Trophoblast cell (in vitro differentiated cells and primary cell): ENCODE data around the gene RAPGEF2.
"Not testable (repeated sequence)": the region's sequence is repeated elsewhere in the genome, so short reads cannot be mapped to it uniquely, and the experiment has no call there.

Experiments used
- DNase-seq, 2 donors: peaks; one replicate each; pipeline ENCODE4 v3.0.0-alpha.2; 2016
- H2AFZ ChIP-seq: 2 replicates; pipeline ENCODE4 v1.6.1; 2013; ENCODE audit warnings: low read length, moderate library complexity, mild to moderate bottlenecking; ENCODE audit not compliant: insufficient read depth, poor library complexity
- H2AK5ac ChIP-seq: 2 replicates; pipeline ENCODE4 v1.6.1; 2013; ENCODE audit warnings: mild to moderate bottlenecking, low read length
- H2BK120ac ChIP-seq: 2 replicates; pipeline ENCODE4 v1.6.1; 2013; ENCODE audit warnings: low read length, mild to moderate bottlenecking, moderate library complexity; ENCODE audit not compliant: insufficient read depth, poor library complexity
- H2BK12ac ChIP-seq: 2 replicates; pipeline ENCODE4 v1.6.1; 2013; ENCODE audit warnings: mild to moderate bottlenecking, low read length, moderate library complexity
- H2BK5ac ChIP-seq: 2 replicates; pipeline ENCODE4 v1.6.1; 2013; ENCODE audit warnings: low read length, low read depth, moderate library complexity, mild to moderate bottlenecking; ENCODE audit not compliant: poor library complexity
- H3K14ac ChIP-seq: 2 replicates; pipeline ENCODE4 v1.6.1; 2013; ENCODE audit warnings: mild to moderate bottlenecking, low read length
- H3K18ac ChIP-seq: 2 replicates; pipeline ENCODE4 v1.6.1; 2013; ENCODE audit warnings: mild to moderate bottlenecking, low read length
- H3K23ac ChIP-seq: 2 replicates; pipeline ENCODE4 v1.6.1; 2013; ENCODE audit warnings: low read length
- H3K27ac ChIP-seq: 2 replicates; pipeline ENCODE4 v1.5.1; 2013; ENCODE audit warnings: low read depth, mild to moderate bottlenecking, inconsistent platforms, low read length, moderate library complexity
- H3K27me3 ChIP-seq: 2 replicates; pipeline ENCODE4 v1.6.1; 2013; ENCODE audit warnings: inconsistent platforms, mild to moderate bottlenecking, low read length, moderate library complexity; ENCODE audit not compliant: insufficient read depth
- H3K36me3 ChIP-seq, 2 experiments: 1 replicate in 1 of 2; 2 replicates in 1 of 2; pipeline ENCODE4 v1.6.1; 2013; ENCODE audit warnings: low read length in 2 of 2, mild to moderate bottlenecking in 2 of 2, moderate library complexity in 1 of 2; ENCODE audit not compliant: insufficient read depth in 2 of 2, control insufficient read depth in 1 of 2
- H3K4ac ChIP-seq: 2 replicates; pipeline ENCODE4 v1.6.1; 2013; ENCODE audit warnings: low read depth, mild to moderate bottlenecking, low read length, moderate library complexity
- H3K4me1 ChIP-seq, 2 experiments: 1 replicate in 1 of 2; 2 replicates in 1 of 2; pipeline ENCODE4 v1.6.1; 2013; ENCODE audit warnings: low read length in 2 of 2, mild to moderate bottlenecking in 2 of 2, moderate library complexity in 1 of 2; ENCODE audit not compliant: insufficient read depth in 2 of 2, control insufficient read depth in 1 of 2
- H3K4me2 ChIP-seq: 2 replicates; pipeline ENCODE4 v1.6.1; 2013; ENCODE audit warnings: inconsistent platforms, mild to moderate bottlenecking, low read length, moderate library complexity
- H3K4me3 ChIP-seq: 2 replicates; pipeline ENCODE4 v1.5.1; 2013; ENCODE audit warnings: mild to moderate bottlenecking, low read depth, low read length, inconsistent platforms
- H3K79me1 ChIP-seq: one replicate; pipeline ENCODE4 v1.6.1; 2013; ENCODE audit warnings: low read length
- H3K79me2 ChIP-seq: 2 replicates; pipeline ENCODE4 v1.6.1; 2013; ENCODE audit warnings: low read length, mild to moderate bottlenecking; ENCODE audit not compliant: control insufficient read depth, insufficient read depth, poor library complexity
- H3K9ac ChIP-seq: 2 replicates; pipeline ENCODE4 v1.6.1; 2013; ENCODE audit warnings: mild to moderate bottlenecking, low read length
- H3K9me3 ChIP-seq: 2 replicates; pipeline ENCODE4 v1.6.1; 2013; ENCODE audit warnings: low read depth, mild to moderate bottlenecking, control low read depth, inconsistent platforms, low read length; ENCODE audit not compliant: insufficient read depth
- H4K12ac ChIP-seq: 2 replicates; pipeline ENCODE4 v1.6.1; 2013; ENCODE audit warnings: low read depth, mild to moderate bottlenecking, low read length, moderate library complexity
- H4K8ac ChIP-seq: 2 replicates; pipeline ENCODE4 v1.6.1; 2013; ENCODE audit warnings: low read depth, mild to moderate bottlenecking, low read length, moderate library complexity
- H4K91ac ChIP-seq: one replicate; pipeline ENCODE4 v1.6.1; 2013; ENCODE audit warnings: low read depth, mild to moderate bottlenecking, low read length, moderate library complexity
- WGBS: extraction: QIAGEN DNeasy Blood & Tissue Kit; methylation state at CpG from one replicate; pipeline ENCODE4 v1.1.7; 2013; ENCODE audit warnings: missing lambda C conversion rate; ENCODE audit not compliant: insufficient read length, insufficient coverage; ENCODE audit errors: extremely low coverage; 5-methylcytosine and 5-hydroxymethylcytosine counted together

The RAPGEF2 gene

GRCh38 chr4:159379064-159379463 lies 276.2 kb downstream of the RAPGEF2 start:
- H3K36me3 ChIP-seq: not testable (repeated sequence)

GRCh38 chr4:159379836-159380235 lies 277.0 kb downstream of the RAPGEF2 start:
- H3K4me1 ChIP-seq: no peaks in the 10 kb centered on the region
- no peak for DNase-seq
- no peak overlapping the region for H2BK5ac ChIP-seq
- no peak overlapping the region for H3K27ac ChIP-seq
- no peak overlapping the region for H2BK12ac ChIP-seq
- no peaks in the 10 kb centered on the region for H3K79me2 ChIP-seq
- H4K8ac ChIP-seq: no peak overlapping the region
- no peak overlapping the region for H3K23ac ChIP-seq
- peaks cover 1% of the 10 kb centered on the region for H3K9me3 ChIP-seq
- H2AFZ ChIP-seq: no peak overlapping the region
- no peak overlapping the region for H3K18ac ChIP-seq
- no peak overlapping the region for H3K4me2 ChIP-seq
- no peak overlapping the region for H3K4ac ChIP-seq
- no peak overlapping the region for H4K91ac ChIP-seq
- H3K14ac ChIP-seq: no peak overlapping the region
- no peaks in the 10 kb centered on the region for H3K36me3 ChIP-seq
- H3K79me1 ChIP-seq: no peaks in the 10 kb centered on the region
- H3K27me3 ChIP-seq: no peaks in the 10 kb centered on the region
- no peak overlapping the region for H2BK120ac ChIP-seq
- no peak overlapping the region for H4K12ac ChIP-seq
- H3K4me3 ChIP-seq: no peak overlapping the region
- no peak overlapping the region for H2AK5ac ChIP-seq
- H3K9ac ChIP-seq: no peak overlapping the region
- no CpG with 5 or more reads among the region's 2 CpGs for WGBS

More at GRCh38 chr4:159379064-159379463, 276.2 kb downstream of the RAPGEF2 start:
- not testable (repeated sequence) for H2BK5ac ChIP-seq, H3K4ac ChIP-seq, H3K79me1 ChIP-seq, H3K14ac ChIP-seq, H2AFZ ChIP-seq, H2BK12ac ChIP-seq, H3K27me3 ChIP-seq, H2BK120ac ChIP-seq, H3K18ac ChIP-seq, H2AK5ac ChIP-seq, DNase-seq, H4K12ac ChIP-seq, H3K23ac ChIP-seq, H3K27ac ChIP-seq, H3K4me1 ChIP-seq, H3K9ac ChIP-seq, H3K79me2 ChIP-seq, H4K91ac ChIP-seq, H3K4me3 ChIP-seq, H3K9me3 ChIP-seq, H3K4me2 ChIP-seq, H4K8ac ChIP-seq
- WGBS: no CpG with 5 or more reads among the region's 10 CpGs

GRCh38 chr4:159382856-159383561 lies 280.1 kb downstream of the RAPGEF2 start:
- no peaks in the 10 kb centered on the region for H3K4me1 ChIP-seq
- H4K91ac ChIP-seq: no peak overlapping the region
- no peak overlapping the region for H2AFZ ChIP-seq
- no peak overlapping the region for H4K12ac ChIP-seq
- no peak overlapping the region for H3K14ac ChIP-seq
- no peaks in the 10 kb centered on the region for H3K79me2 ChIP-seq
- H4K8ac ChIP-seq: no peak overlapping the region
- H3K9me3 ChIP-seq: peaks cover 1% of the 10 kb centered on the region
- H3K4me3 ChIP-seq: no peak overlapping the region
- no peak overlapping the region for H2BK120ac ChIP-seq
- no peak overlapping the region for H3K23ac ChIP-seq
- DNase-seq: no peak
- no peak overlapping the region for H2AK5ac ChIP-seq
- H3K4ac ChIP-seq: no peak overlapping the region
- no peak overlapping the region for H2BK5ac ChIP-seq
- no peak overlapping the region for H3K4me2 ChIP-seq
- H3K36me3 ChIP-seq: no peaks in the 10 kb centered on the region
- no CpG with 5 or more reads among the region's 8 CpGs for WGBS
- H2BK12ac ChIP-seq: no peak overlapping the region
- H3K79me1 ChIP-seq: no peaks in the 10 kb centered on the region
- H3K27ac ChIP-seq: peak overlapping the region; percentile 62
- H3K27me3 ChIP-seq: no peaks in the 10 kb centered on the region
- H3K18ac ChIP-seq: no peak overlapping the region
- H3K9ac ChIP-seq: no peak overlapping the region

DNA sequence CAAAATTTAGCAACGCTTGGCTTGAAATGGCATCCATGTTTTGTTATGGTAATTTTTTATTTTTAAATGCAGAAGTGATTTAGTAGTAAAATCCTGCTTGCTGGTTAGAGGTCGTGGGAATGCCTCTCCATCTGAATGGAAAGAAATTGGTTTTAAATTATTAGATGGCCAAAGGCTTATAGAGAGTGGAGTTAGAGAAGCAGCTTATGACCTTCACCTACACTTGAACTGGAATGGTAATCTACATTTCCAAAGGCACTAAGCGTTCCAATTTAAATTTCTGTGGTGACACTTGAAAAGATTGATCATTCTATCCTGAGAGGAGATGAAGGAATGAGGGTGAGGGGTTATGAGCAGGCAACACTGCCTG lies 280.7 kb downstream of the RAPGEF2 start:
- Histone ChIP-seq H3K27me3 (no peaks in the 10 kb centered on the region), H3K4ac (no peak overlapping the region), H3K4me2 (no peak overlapping the region), H2AK5ac (no peak overlapping the region), H3K23ac (no peak overlapping the region), H4K12ac (no peak overlapping the region), H3K9me3 (no peaks in the 10 kb centered on the region), H2BK12ac (no peak overlapping the region), H2BK120ac (no peak overlapping the region), H3K79me1 (no peaks in the 10 kb centered on the region), H3K14ac (no peak overlapping the region), H3K36me3 (no peaks in the 10 kb centered on the region), H4K91ac (no peak overlapping the region), H2AFZ (no peak overlapping the region), H3K4me3 (no peak overlapping the region), H3K27ac (no peak overlapping the region), H3K18ac (no peak overlapping the region), H2BK5ac (no peak overlapping the region), H3K9ac (no peak overlapping the region), H3K79me2 (no peaks in the 10 kb centered on the region), H4K8ac (no peak overlapping the region), H3K4me1 (no peaks in the 10 kb centered on the region)
- no peak for DNase-seq
- no CpG with 5 or more reads among the region's 3 CpGs for WGBS
